HepG2 (cell line): ENCODE data around the gene TCF19. TPM values are rescaled to one million over a fixed set of nuclear protein-coding genes. Genes with fewer than 3 reads are reported as not detected.

Experiments
- ASH2L ChIP-seq: fragments of 300-600, 200-600 bp; sonication (generic); IDR thresholded peaks from 2 replicates; pipeline ENCODE4 v1.7.0; 2017; ENCODE audit warnings: low read depth, mild to moderate bottlenecking, moderate library complexity, mixed read lengths, low read length; ENCODE audit not compliant: insufficient read length
- ATF2 ChIP-seq: sonication (generic); formaldehyde crosslinking; IDR thresholded peaks from 2 replicates; pipeline ENCODE4 v1.4.0; 2020; ENCODE audit warnings: missing genetic modification reagents
- BCL6 ChIP-seq: IDR thresholded peaks from 2 replicates; pipeline ENCODE4 v1.6.1; 2016; ENCODE audit warnings: missing genetic modification reagents, missing compliant biosample characterization
- FOXK1 ChIP-seq: sonication (generic); formaldehyde crosslinking; IDR thresholded peaks from 2 replicates; pipeline ENCODE4 v1.4.0; 2020; ENCODE audit warnings: low read depth, missing genetic modification reagents, borderline replicate concordance
- HDAC2 ChIP-seq: sonication (generic); formaldehyde crosslinking; IDR thresholded peaks from 2 replicates; pipeline ENCODE4 v1.4.0; 2020; ENCODE audit warnings: missing genetic modification reagents
- HOXA9 ChIP-seq: sonication (generic); formaldehyde crosslinking; IDR thresholded peaks from 2 replicates; pipeline ENCODE4 v1.8.1; 2022; ENCODE audit warnings: missing genetic modification reagents, mild to moderate bottlenecking, moderate library complexity, borderline replicate concordance
- KDM6A ChIP-seq: IDR thresholded peaks from 2 replicates; pipeline ENCODE4 v1.6.1; 2016; ENCODE audit warnings: low read depth
- KLF15 ChIP-seq: sonication (generic); formaldehyde crosslinking; IDR thresholded peaks from 2 replicates; pipeline ENCODE4 v1.8.1; 2023; ENCODE audit warnings: borderline replicate concordance, mild to moderate bottlenecking, inconsistent platforms, missing genetic modification reagents, mixed read lengths
- MIER3 ChIP-seq: IDR thresholded peaks from 2 replicates; pipeline ENCODE4 v1.6.1; 2016; ENCODE audit warnings: missing compliant biosample characterization, borderline replicate concordance
- NAIF1 ChIP-seq: sonication (generic); formaldehyde crosslinking; IDR thresholded peaks from 2 replicates; pipeline ENCODE4 v1.5.0; 2020; ENCODE audit warnings: mild to moderate bottlenecking, missing genetic modification reagents, borderline replicate concordance
- RXRB ChIP-seq: IDR thresholded peaks from 2 replicates; pipeline ENCODE4 v1.6.1; 2016; ENCODE audit warnings: borderline replicate concordance, missing genetic modification reagents, missing compliant biosample characterization
- SIX4 ChIP-seq: sonication (generic); formaldehyde crosslinking; IDR thresholded peaks from 2 replicates; pipeline ENCODE4 v1.4.0; 2020; ENCODE audit warnings: missing genetic modification reagents
- SOX5 ChIP-seq: IDR thresholded peaks from 2 replicates; pipeline ENCODE4 v1.6.1; 2016; ENCODE audit warnings: borderline replicate concordance
- TEAD2 ChIP-seq: sonication (generic); formaldehyde crosslinking; IDR thresholded peaks from 2 replicates; pipeline ENCODE4 v1.9.0; 2021; ENCODE audit warnings: missing genetic modification reagents
- TRIM24 ChIP-seq: sonication (generic); formaldehyde crosslinking; IDR thresholded peaks from 2 replicates; pipeline ENCODE4 v1.8.0; 2022; ENCODE audit warnings: mild to moderate bottlenecking, missing genetic modification reagents
- U2AF2 ChIP-seq: fragments of 200-400 bp; formaldehyde crosslinking; IDR thresholded peaks from 2 replicates; pipeline ENCODE4 v1.6.1; 2017; ENCODE audit warnings: low read depth, mild to moderate bottlenecking, low read length
- ZFP82 ChIP-seq: sonication (generic); formaldehyde crosslinking; IDR thresholded peaks from 2 replicates; pipeline ENCODE4 v1.5.1; 2020; ENCODE audit warnings: mild to moderate bottlenecking, missing genetic modification reagents, borderline replicate concordance
- ZFP91 ChIP-seq: sonication (generic); formaldehyde crosslinking; IDR thresholded peaks from 2 replicates; pipeline ENCODE4 v1.9.0; 2022; ENCODE audit warnings: missing genetic modification reagents, mild to moderate bottlenecking, borderline replicate concordance
- ZNF264 ChIP-seq: sonication (generic); formaldehyde crosslinking; IDR thresholded peaks from 2 replicates; pipeline ENCODE4 v1.4.0; 2020; ENCODE audit warnings: missing genetic modification reagents
- ZNF326 ChIP-seq: sonication (generic); formaldehyde crosslinking; IDR thresholded peaks from 2 replicates; pipeline ENCODE4 v1.4.0; 2020; ENCODE audit warnings: missing genetic modification reagents, borderline replicate concordance
- ZNF362 ChIP-seq: sonication (generic); formaldehyde crosslinking; IDR thresholded peaks from 2 replicates; pipeline ENCODE4 v1.4.0; 2020; ENCODE audit warnings: missing genetic modification reagents, mild to moderate bottlenecking, borderline replicate concordance
- ZNF552 ChIP-seq: sonication (generic); formaldehyde crosslinking; IDR thresholded peaks from 2 replicates; pipeline ENCODE4 v1.9.0; 2022; ENCODE audit warnings: missing genetic modification reagents, mild to moderate bottlenecking, borderline replicate concordance
- ZNF563 ChIP-seq: sonication (generic); formaldehyde crosslinking; IDR thresholded peaks from 2 replicates; pipeline ENCODE4 v1.8.0; 2022; ENCODE audit warnings: mild to moderate bottlenecking, moderate library complexity, missing genetic modification reagents
- ZNF614 ChIP-seq: IDR thresholded peaks from 2 replicates; pipeline ENCODE4 v1.6.1; 2018; ENCODE audit warnings: missing biosample characterization, missing genetic modification reagents, inconsistent platforms, borderline replicate concordance
- ZNF740 ChIP-seq: sonication (generic); formaldehyde crosslinking; IDR thresholded peaks from 2 replicates; pipeline ENCODE4 v1.4.0; 2020; ENCODE audit warnings: missing genetic modification reagents
- ZNF784 ChIP-seq: sonication (generic); formaldehyde crosslinking; IDR thresholded peaks from 2 replicates; pipeline ENCODE4 v1.5.1; 2020; ENCODE audit warnings: missing genetic modification reagents, mild to moderate bottlenecking, borderline replicate concordance
- ZZZ3 ChIP-seq: sonication (generic); formaldehyde crosslinking; IDR thresholded peaks from 2 replicates; pipeline ENCODE4 v1.4.0; 2020; ENCODE audit warnings: missing genetic modification reagents, mild to moderate bottlenecking, borderline replicate concordance
- polyA plus RNA-seq, 8 experiments: library from polyadenylated mRNA; depleted of rRNA in 3 of 8; stranded (reverse) in 7 of 8; unstranded in 1 of 8; fragments of >200 nt; fragmentation: Illumina TruSeq in 4 of 8; extraction: Trizol in 4 of 8; gene quantifications; 2 replicates each; pipeline versions ENCODE4 v1.2.1 to v1.2.3, GENCODE V29; 2011 to 2016; ENCODE audit warnings: low read depth in 4 of 8, missing spikeins in 1 of 8, mixed read lengths in 1 of 8; ENCODE audit not compliant: insufficient read depth in 1 of 8
- total RNA-seq, 5 experiments: library from RNA; depleted of rRNA; stranded (reverse); fragments of >200 nt; fragmentation: Illumina TruSeq; extraction: Trizol; gene quantifications; 2 replicates each; pipeline ENCODE4 v1.2.3, GENCODE V29; 2016; ENCODE audit warnings: low read depth in 1 of 5

TCF19 gene
- total and polyA plus RNA-seq, 2 of the 13 experiments (the other 11 are each of a cell fraction or from before 2014, with no cell fraction given) = 4.9 to 22.2 TPM

GRCh38 chr6:31209137-31209536 lies 50.7 kb downstream of the TCF19 start (continued):
- no peak for TF ChIP-seq ZNF552
- no peak for TF ChIP-seq ZZZ3 (CRISPR knock-in tag)
- TF ChIP-seq ZNF563 (CRISPR knock-in tag) = no peak
- TF ChIP-seq HDAC2 = peak; percentile 59; the same call in 1 of the 2 replicates
- no peak for TF ChIP-seq NAIF1
- TF ChIP-seq FOXK1 = no peak
- no peak for TF ChIP-seq U2AF2
- TF ChIP-seq ZNF740 = no peak
- TF ChIP-seq KLF15 = no peak
- TF ChIP-seq ZFP91 (CRISPR knock-in tag) = no peak
- TF ChIP-seq ZNF362 (CRISPR knock-in tag) = no peak
- 0 out of 2 replicates have a peak, but pooled peaks have one; percentile 32 for TF ChIP-seq ZNF784
- TF ChIP-seq TEAD2 (CRISPR knock-in tag) = no peak
- peak; percentile 43; the same call in 1 of the 2 replicates for TF ChIP-seq RXRB (CRISPR knock-in tag)
- peak; percentile 60; the same call in 1 of the 2 replicates for TF ChIP-seq SOX5 (CRISPR knock-in tag)
- TF ChIP-seq ZNF264 (CRISPR knock-in tag) = no peak
- no peak for TF ChIP-seq ATF2
- 0 out of 2 replicates have a peak, but pooled peaks have one; percentile 14 for TF ChIP-seq ZNF614
- 0 out of 2 replicates have a peak, but pooled peaks have one; percentile 13 for TF ChIP-seq ZFP82 (CRISPR knock-in tag)
- no peak for TF ChIP-seq ZNF326 (CRISPR knock-in tag)
- TF ChIP-seq SIX4 (CRISPR knock-in tag) = no peak
- no peak for TF ChIP-seq MIER3
- peak; percentile 63 for TF ChIP-seq ASH2L
- peak; percentile 78 for TF ChIP-seq KDM6A (CRISPR knock-in tag)
- TF ChIP-seq BCL6 (CRISPR knock-in tag) = peak; percentile 32; the same call in 1 of the 2 replicates
- TF ChIP-seq TRIM24 (CRISPR knock-in tag) = no peak
- no peak for TF ChIP-seq HOXA9
